Measurements from ENCODE around the gene MBD3. TPM values are rescaled to one million over a fixed set of nuclear protein-coding genes. Genes with fewer than 3 reads are reported as not detected.

The MBD3 gene
- total and polyA plus RNA-seq, 2 of the 4 experiments (the other 2 are of a cell fraction) = 42.5 to 66.3 TPM

DNA sequence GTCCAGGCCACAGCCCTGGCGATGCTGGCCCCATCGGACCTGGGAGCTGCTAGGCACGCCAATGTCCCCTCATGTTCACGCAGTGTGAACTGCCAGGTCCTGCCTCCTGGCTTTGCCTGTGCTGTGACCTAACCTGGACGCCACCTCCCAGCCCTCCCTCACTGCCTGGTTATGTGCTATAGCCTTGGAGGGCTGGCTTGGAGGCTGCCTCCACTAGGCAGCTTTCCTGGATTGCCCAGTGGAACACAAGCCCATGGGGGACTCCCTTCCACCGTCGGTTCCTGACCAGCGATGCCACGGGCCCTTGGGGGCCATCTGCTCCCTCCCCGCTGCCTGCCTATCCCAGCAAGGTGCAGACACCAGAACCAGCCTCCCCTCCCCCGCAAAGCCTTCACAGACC lies 27.8 kb upstream of the MBD3 start:
- DNase-seq (no peak), ATAC-seq (ENCODE audit: low read depth) (no peak)
- no peak overlapping the region for H3K23ac ChIP-seq (ENCODE audit: low read depth, low read length)
- H3K9me3 ChIP-seq (ENCODE audit: control insufficient read depth, insufficient read depth, low read length) = no peaks in the 10 kb centered on the region
- no peak overlapping the region for H2AK5ac ChIP-seq (ENCODE audit: low read depth, low read length)
- WGBS, 2 experiments (ENCODE audit: extremely low coverage in 2 of 2, insufficient read length in 1 of 2) = 88% methylated on average over 9 of the region's 11 CpGs; no CpG with 5 or more reads in 1 of the 2 experiments
- H3K36me3 ChIP-seq (ENCODE audit: control insufficient read depth, insufficient read depth, low read length) = peaks cover 63% of the 10 kb centered on the region
- dilution Hi-C loops (cut with HindIII; ENCODE audit: low sequenced_read_pairs, unreplicated experiment) = no loop called here
- H3K27ac ChIP-seq (ENCODE audit: insufficient read depth, low read length) = no peak overlapping the region
- H2BK15ac ChIP-seq (ENCODE audit: low read depth, low read length) = no peak overlapping the region
- no peak overlapping the region for H2BK120ac ChIP-seq (ENCODE audit: low read depth, low read length)
- H3K79me1 ChIP-seq (ENCODE audit: low read depth in 1 of 2, low read length in 2 of 2) = peaks cover 9 to 21% of the 10 kb centered on the region in 2 experiments; a peak in 3 of 4 replicates
- no peak overlapping the region for H4K5ac ChIP-seq (ENCODE audit: low read depth, low read length)
- H4K20me1 ChIP-seq (ENCODE audit: insufficient read depth, low read length) = peaks cover 17% of the 10 kb centered on the region
- H3K4me2 ChIP-seq (ENCODE audit: low read depth, low read length) = no peak overlapping the region
- no TSS peak for BruUV-seq (replicated peaks)
- TF ChIP-seq BHLHE40 (IDR thresholded peaks at IDR 0.05; ENCODE audit: low read depth, low read length) (no peak), MAZ (IDR thresholded peaks at IDR 0.05; ENCODE audit: borderline replicate concordance, low read depth, low read length) (no peak), CEBPB (IDR thresholded peaks at IDR 0.05; ENCODE audit: low read depth, low read length) (no peak), RFX5 (IDR thresholded peaks at IDR 0.05; ENCODE audit: low read depth, low read length) (no peak), POLR2A (IDR thresholded peaks at IDR 0.05; ENCODE audit: low read depth, low read length) (no peak), FOS (IDR thresholded peaks at IDR 0.05; ENCODE audit: low read depth, low read length) (no peak), RCOR1 (IDR thresholded peaks at IDR 0.05; ENCODE audit: insufficient replicate concordance, low read length) (no peak), RAD21 (IDR thresholded peaks at IDR 0.05; ENCODE audit: low read length) (no peak), CHD1 (IDR thresholded peaks at IDR 0.05; ENCODE audit: low read depth, low read length) (no peak), MAFK (IDR thresholded peaks at IDR 0.05; ENCODE audit: low read depth, low read length) (no peak), SMC3 (IDR thresholded peaks at IDR 0.05; ENCODE audit: low read depth, low read length) (no peak)
- TF ChIP-seq, protein P1, sequence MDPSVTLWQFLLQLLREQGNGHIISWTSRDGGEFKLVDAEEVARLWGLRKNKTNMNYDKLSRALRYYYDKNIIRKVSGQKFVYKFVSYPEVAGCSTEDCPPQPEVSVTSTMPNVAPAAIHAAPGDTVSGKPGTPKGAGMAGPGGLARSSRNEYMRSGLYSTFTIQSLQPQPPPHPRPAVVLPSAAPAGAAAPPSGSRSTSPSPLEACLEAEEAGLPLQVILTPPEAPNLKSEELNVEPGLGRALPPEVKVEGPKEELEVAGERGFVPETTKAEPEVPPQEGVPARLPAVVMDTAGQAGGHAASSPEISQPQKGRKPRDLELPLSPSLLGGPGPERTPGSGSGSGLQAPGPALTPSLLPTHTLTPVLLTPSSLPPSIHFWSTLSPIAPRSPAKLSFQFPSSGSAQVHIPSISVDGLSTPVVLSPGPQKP (IDR thresholded peaks at IDR 0.05; ENCODE audit: borderline replicate concordance, low read depth, low read length) = no peak
- TF ChIP-seq, protein P2, sequence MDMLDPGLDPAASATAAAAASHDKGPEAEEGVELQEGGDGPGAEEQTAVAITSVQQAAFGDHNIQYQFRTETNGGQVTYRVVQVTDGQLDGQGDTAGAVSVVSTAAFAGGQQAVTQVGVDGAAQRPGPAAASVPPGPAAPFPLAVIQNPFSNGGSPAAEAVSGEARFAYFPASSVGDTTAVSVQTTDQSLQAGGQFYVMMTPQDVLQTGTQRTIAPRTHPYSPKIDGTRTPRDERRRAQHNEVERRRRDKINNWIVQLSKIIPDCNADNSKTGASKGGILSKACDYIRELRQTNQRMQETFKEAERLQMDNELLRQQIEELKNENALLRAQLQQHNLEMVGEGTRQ (IDR thresholded peaks at IDR 0.05; ENCODE audit: low read depth, low read length) = no peak
- H2AK9ac ChIP-seq (replicated peaks; ENCODE audit: low read depth, low read length, poor library complexity) = no peak overlapping the region
- H3K4me3 ChIP-seq (ENCODE audit: insufficient read depth, low read depth, low read length) = no peak overlapping the region
- H3K4me1 ChIP-seq (ENCODE audit: control insufficient read depth, insufficient read depth, low read length) = no peaks in the 10 kb centered on the region
- H2AFZ ChIP-seq (replicated peaks; ENCODE audit: low read length, poor library complexity) = no peak overlapping the region
- intact Hi-C loops (cut with micrococcal nuclease) = no loop called here
- no peak overlapping the region for H3K9ac ChIP-seq (ENCODE audit: low read depth, low read length)
- POLR2A ChIA-PET (ENCODE audit: unreplicated experiment) = no interaction called here
- no peak overlapping the region for H4K8ac ChIP-seq (ENCODE audit: low read depth in 2 of 2, low read length in 2 of 2)
- no peaks in the 10 kb centered on the region for H3K27me3 ChIP-seq (ENCODE audit: control insufficient read depth, insufficient read depth, low read length)
- H2BK5ac ChIP-seq (ENCODE audit: low read depth, low read length, poor library complexity, severe bottlenecking) = no peak overlapping the region
- no peaks in the 10 kb centered on the region for H3K9me1 ChIP-seq (ENCODE audit: insufficient read depth, low read length)
- in situ Hi-C loops (cut with MboI; ENCODE audit: low sequenced_read_pairs) = no loop called here
- no peak overlapping the region for H3K18ac ChIP-seq (ENCODE audit: low read depth, low read length)
- H3K14ac ChIP-seq (replicated peaks; ENCODE audit: low read depth, low read length) = no peak overlapping the region
- H2BK20ac ChIP-seq (ENCODE audit: low read depth, low read length) = no peak overlapping the region
- CTCF ChIA-PET = no interaction called here
- no peak overlapping the region for H4K91ac ChIP-seq (ENCODE audit: insufficient read depth, low read depth, low read length)
- no peak overlapping the region for H3K4ac ChIP-seq (ENCODE audit: low read depth, low read length)
- H3K56ac ChIP-seq (ENCODE audit: extremely low read depth, insufficient read depth, low read length) = no peak overlapping the region; the same call in 1 of the 2 replicates
